ENCODE measurements around the gene TMEM247. TPM values are rescaled to one million over a fixed set of nuclear protein-coding genes. Genes with fewer than 3 reads are reported as not detected.

Gene TMEM247
- total RNA-seq, 2 experiments from 2014 or later: not detected

DNA sequence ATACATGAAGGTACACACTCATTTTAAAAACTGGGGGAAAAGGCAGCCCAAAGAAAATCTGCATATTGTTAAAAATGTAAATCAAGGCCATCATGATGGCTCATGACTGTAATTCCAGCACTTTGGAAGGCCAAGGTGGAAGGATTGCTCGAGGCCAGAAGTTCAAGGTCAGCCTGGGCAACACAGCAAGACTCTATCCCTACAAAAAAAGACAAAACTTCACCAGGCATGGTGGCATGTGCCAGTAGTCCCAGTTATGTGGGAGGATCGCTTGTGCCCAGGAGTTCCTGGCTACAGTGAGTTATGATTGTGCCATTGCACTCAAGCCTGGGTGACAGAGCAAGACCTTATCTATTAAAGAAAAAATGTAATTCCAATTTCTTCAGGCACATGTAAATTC is 34.6 kb upstream of the TMEM247 start:
- Mint-ChIP-seq H3K27ac (no peak overlapping the region), H3K4me1 (ENCODE audit: low read depth) (peaks cover 7% of the 10 kb centered on the region), H3K4me3 (no peak overlapping the region), H3K27me3 (ENCODE audit: low read depth) (no peaks in the 10 kb centered on the region), H3K36me3 (ENCODE audit: low read depth) (no peaks in the 10 kb centered on the region), H3K9me3 (peaks cover 6% of the 10 kb centered on the region)
- CTCF ChIA-PET: no interaction called here
- no peak for DNase-seq
- intact Hi-C loops (cut with micrococcal nuclease): no loop called here

DNA sequence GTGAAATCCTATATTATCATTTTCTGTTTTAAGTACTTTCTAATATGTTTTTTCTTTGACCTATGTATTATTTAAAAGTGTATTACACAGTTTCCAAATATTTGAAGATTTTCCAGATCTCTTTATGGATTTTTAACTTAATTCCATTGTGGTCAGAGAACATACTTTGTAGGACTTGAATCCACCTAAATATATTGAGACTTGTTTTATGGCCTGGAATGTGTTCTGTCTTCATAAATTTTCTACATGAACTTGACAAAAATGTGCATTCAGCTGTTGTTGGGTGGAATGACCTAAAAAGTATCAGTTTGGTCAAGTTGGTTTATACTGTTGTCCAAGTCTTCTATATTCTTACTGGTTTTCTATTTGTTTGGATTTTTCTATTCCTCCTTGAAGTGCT is 33.8 kb upstream of the TMEM247 start:
- no peaks in the 10 kb centered on the region for H3K4me1 Mint-ChIP-seq (ENCODE audit: low read depth)
- H3K27ac Mint-ChIP-seq: no peak overlapping the region
- no peak overlapping the region for H3K4me3 Mint-ChIP-seq
- peaks cover 6% of the 10 kb centered on the region for H3K9me3 Mint-ChIP-seq
- no peak for DNase-seq
- intact Hi-C loops (cut with micrococcal nuclease): no loop called here
- no peaks in the 10 kb centered on the region for H3K27me3 Mint-ChIP-seq (ENCODE audit: low read depth)
- CTCF ChIA-PET: no interaction called here
- no peaks in the 10 kb centered on the region for H3K36me3 Mint-ChIP-seq (ENCODE audit: low read depth)

DNA sequence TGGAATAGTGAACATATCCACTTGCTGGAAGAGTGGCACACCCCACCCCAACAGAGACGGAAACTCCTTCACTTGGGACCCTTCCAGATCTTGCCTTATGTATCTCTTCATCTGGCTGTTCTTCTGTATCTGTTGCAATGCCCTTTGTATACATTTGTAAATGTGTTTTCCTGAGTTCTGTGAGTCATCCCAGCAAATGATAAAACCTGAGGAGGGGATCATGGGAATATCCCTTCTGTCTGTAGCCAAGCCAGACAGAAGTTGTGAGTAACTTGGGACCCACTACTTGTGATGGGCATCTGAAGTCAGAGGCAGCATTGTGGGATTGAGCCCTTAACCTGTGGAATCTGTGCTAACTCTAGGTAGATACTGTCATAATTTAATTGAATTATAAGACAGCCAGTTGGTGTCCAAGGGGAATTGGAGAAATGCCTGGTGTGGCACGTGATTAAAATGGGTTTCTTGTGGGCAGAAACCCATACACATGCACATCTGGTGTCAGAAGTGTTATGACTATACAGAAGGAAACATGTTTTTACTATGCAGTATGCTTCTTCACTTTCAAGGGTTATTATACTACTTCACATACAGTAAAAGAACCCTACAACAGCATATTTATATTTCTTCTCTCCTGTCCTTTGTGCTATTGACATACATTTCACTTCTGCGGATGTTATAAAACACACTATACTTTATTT is 32.3 kb upstream of the TMEM247 start:
- DNase-seq: no peak
- intact Hi-C loops (cut with micrococcal nuclease): no loop called here

DNA sequence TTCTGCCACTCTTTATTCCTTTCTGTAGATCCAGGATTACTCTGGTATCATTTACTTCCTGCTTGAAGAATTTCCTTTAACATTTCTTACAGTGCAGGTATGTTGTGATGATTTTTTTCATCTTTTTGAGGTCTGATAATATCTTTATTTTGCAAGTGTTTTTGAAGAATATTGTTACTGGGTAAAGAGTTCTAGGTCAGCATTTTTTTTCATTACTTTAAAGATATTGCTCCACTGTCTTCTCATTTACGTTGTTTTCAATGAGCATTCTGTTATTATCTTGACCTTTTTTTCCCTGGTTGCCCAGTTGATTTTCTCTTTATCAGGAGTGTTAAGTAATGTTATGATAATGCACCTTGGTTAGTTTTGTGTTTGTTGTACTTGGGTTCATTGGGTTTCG is 31.7 kb upstream of the TMEM247 start:
- Mint-ChIP-seq H3K4me3 (no peak overlapping the region), H3K4me1 (ENCODE audit: low read depth) (no peaks in the 10 kb centered on the region), H3K27ac (no peak overlapping the region), H3K27me3 (ENCODE audit: low read depth) (no peaks in the 10 kb centered on the region), H3K9me3 (peaks cover 6% of the 10 kb centered on the region), H3K36me3 (ENCODE audit: low read depth) (no peaks in the 10 kb centered on the region)
- CTCF ChIA-PET: no interaction called here
- DNase-seq: no peak
- intact Hi-C loops (cut with micrococcal nuclease): no loop called here

More for the DNA sequence above, 32.3 kb upstream of the TMEM247 start:
- H3K9me3 Mint-ChIP-seq: peaks cover 6% of the 10 kb centered on the region
- no peak overlapping the region for H3K27ac Mint-ChIP-seq
- no peaks in the 10 kb centered on the region for H3K36me3 Mint-ChIP-seq (ENCODE audit: low read depth)
- H3K4me3 Mint-ChIP-seq: no peak overlapping the region
- no peaks in the 10 kb centered on the region for H3K4me1 Mint-ChIP-seq (ENCODE audit: low read depth)
- CTCF ChIA-PET: no interaction called here
- no peaks in the 10 kb centered on the region for H3K27me3 Mint-ChIP-seq (ENCODE audit: low read depth)

DNA sequence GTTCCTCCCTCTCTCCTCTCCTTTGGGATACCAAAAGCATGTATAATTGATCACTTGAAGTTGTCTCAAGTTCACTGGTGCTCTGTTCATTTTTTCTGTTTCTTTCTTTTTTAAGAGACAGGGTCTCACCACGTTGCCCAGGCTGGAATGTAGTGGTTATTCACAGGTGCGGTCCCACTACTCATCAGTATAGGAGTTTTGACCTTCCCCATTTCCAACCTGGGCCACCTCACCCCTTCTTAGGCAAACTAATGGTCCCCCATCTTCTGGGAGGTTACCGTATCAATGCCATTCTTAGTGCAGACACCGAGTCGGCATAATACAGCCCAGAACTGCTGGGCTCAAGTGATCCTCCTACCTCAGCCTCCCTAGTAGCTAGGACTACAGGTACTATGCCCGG is 31.3 kb upstream of the TMEM247 start:
- Mint-ChIP-seq H3K4me3 (no peak overlapping the region), H3K36me3 (ENCODE audit: low read depth) (no peaks in the 10 kb centered on the region), H3K27me3 (ENCODE audit: low read depth) (no peaks in the 10 kb centered on the region), H3K4me1 (ENCODE audit: low read depth) (no peaks in the 10 kb centered on the region), H3K27ac (no peak overlapping the region), H3K9me3 (peaks cover 6% of the 10 kb centered on the region)
- intact Hi-C loops (cut with micrococcal nuclease): no loop called here
- no peak for DNase-seq
- CTCF ChIA-PET: no interaction called here

DNA sequence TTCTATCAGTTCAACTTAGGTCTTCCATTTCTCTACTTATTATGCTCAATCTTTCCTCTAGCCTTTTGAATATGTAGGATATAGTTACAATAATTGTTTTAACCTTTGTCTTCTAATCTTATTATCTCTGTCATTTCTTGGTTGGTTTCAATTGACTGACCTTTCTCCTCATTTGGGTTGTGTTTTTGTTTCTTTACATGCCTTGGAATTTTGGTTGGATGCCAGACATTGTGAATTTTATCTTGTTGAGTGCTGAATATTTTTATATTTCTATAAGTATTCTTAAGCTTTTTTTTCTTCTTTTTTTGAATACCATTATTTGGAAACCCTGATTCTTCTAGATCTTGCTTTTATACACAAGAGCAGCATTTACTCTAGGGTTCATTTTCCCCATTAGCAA is 30.7 kb upstream of the TMEM247 start:
- no peak for DNase-seq
- H3K4me1 Mint-ChIP-seq (ENCODE audit: low read depth): no peaks in the 10 kb centered on the region
- no peaks in the 10 kb centered on the region for H3K27me3 Mint-ChIP-seq (ENCODE audit: low read depth)
- H3K4me3 Mint-ChIP-seq: no peak overlapping the region
- no peaks in the 10 kb centered on the region for H3K36me3 Mint-ChIP-seq (ENCODE audit: low read depth)
- H3K9me3 Mint-ChIP-seq: peaks cover 6% of the 10 kb centered on the region
- CTCF ChIA-PET: no interaction called here
- H3K27ac Mint-ChIP-seq: no peak overlapping the region
- intact Hi-C loops (cut with micrococcal nuclease): no loop called here

DNA sequence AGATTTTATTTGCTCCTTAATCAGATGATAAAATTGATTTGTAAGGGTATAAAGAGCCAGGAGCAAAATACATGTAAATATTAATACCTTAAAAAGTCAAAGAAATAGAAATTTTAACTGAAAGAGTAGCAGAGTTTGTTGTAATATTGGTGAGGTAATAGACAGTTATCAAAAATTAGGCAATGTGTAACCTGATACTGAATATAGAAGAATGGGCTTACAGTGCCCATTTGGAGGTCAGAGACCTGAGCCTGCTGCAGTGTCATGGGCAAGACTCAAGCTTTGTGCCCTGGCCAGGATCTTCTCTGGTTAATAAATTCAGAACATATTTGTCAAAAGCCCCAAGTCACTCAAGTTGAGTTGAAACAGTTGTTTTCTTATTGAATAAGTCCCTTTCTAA is 29.7 kb upstream of the TMEM247 start:
- CTCF ChIA-PET: interaction anchor here (0.6 kb wide), 1 partner anchor 668 kb away, joined by 3 read pairs; no protein-coding TSS in a partner anchor
- no peaks in the 10 kb centered on the region for H3K27me3 Mint-ChIP-seq (ENCODE audit: low read depth)

DNA sequence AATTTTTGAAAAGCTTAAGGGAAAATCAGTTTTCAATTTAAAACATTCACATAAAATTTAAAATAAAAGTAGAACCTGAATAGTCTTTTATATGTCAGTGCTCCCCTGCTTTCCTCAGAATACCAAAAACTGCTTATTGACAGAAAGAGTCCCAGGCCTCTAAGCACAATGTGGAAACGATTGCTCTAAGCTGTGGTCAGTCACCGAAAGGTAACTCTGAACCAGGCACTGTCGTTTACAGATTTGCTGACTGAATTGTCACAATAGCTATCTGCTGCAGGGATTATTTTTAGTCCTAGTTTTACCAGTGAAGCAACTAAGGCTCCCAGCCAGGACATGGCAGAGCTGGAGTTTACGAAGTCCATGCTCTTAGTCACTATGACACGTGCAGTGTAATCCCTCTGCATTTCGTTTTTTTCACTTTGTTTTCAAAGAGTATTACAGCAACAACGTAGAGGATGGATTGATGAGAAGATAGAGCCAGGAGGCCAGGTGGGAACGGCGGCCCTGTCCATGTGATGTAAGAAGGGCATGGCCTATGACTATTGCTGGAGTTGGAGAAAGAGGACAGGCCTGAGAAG is 28.1 kb upstream of the TMEM247 start:
- no peak overlapping the region for H3K4me3 Mint-ChIP-seq
- intact Hi-C loops (cut with micrococcal nuclease): no loop called here
- no peak for DNase-seq
- no peaks in the 10 kb centered on the region for H3K27me3 Mint-ChIP-seq (ENCODE audit: low read depth)
- no peak overlapping the region for H3K27ac Mint-ChIP-seq
- H3K9me3 Mint-ChIP-seq: peaks cover 3% of the 10 kb centered on the region
- CTCF ChIA-PET: interaction anchor here (0.9 kb wide), 1 partner anchor 10 kb away, joined by 3 read pairs; no protein-coding TSS in a partner anchor
- H3K36me3 Mint-ChIP-seq (ENCODE audit: low read depth): no peaks in the 10 kb centered on the region
- no peaks in the 10 kb centered on the region for H3K4me1 Mint-ChIP-seq (ENCODE audit: low read depth)

More for the DNA sequence above, 29.7 kb upstream of the TMEM247 start:
- no peak for DNase-seq
- intact Hi-C loops (cut with micrococcal nuclease): no loop called here
- Mint-ChIP-seq H3K27ac (no peak overlapping the region), H3K4me1 (ENCODE audit: low read depth) (no peaks in the 10 kb centered on the region), H3K4me3 (no peak overlapping the region), H3K9me3 (peaks cover 6% of the 10 kb centered on the region), H3K36me3 (ENCODE audit: low read depth) (no peaks in the 10 kb centered on the region)

DNA sequence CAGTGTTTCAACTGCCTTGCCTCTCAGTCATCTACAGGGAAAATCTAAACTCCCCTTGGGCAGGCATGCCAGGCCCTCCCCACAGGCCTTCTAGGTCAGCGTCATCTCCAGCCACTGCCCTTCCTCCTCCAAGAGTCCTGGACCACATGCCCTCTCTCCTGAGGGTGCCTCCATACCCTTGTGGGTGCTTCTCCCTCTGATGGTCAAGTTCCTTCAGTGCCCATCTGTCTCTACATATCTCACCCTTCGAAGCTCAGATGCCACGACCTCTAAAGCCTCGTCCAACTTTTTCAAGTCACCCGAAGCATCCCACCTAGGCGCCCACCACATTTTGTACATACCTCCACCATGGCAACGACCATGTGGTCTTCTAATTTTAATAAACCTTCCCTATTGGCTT is 22.6 kb upstream of the TMEM247 start:
- no peaks in the 10 kb centered on the region for H3K9me3 Mint-ChIP-seq
- no peak overlapping the region for H3K4me3 Mint-ChIP-seq
- H3K27me3 Mint-ChIP-seq (ENCODE audit: low read depth): no peaks in the 10 kb centered on the region
- no peaks in the 10 kb centered on the region for H3K4me1 Mint-ChIP-seq (ENCODE audit: low read depth)
- no peaks in the 10 kb centered on the region for H3K36me3 Mint-ChIP-seq (ENCODE audit: low read depth)
- DNase-seq: no peak
- CTCF ChIA-PET: interaction anchor here (0.5 to 1.6 kb wide), 5 partner anchors 26 to 678 kb away, joined by 3 to 5 read pairs (median 4); no protein-coding TSS in a partner anchor
- intact Hi-C loops (cut with micrococcal nuclease): no loop called here
- H3K27ac Mint-ChIP-seq: no peak overlapping the region

DNA sequence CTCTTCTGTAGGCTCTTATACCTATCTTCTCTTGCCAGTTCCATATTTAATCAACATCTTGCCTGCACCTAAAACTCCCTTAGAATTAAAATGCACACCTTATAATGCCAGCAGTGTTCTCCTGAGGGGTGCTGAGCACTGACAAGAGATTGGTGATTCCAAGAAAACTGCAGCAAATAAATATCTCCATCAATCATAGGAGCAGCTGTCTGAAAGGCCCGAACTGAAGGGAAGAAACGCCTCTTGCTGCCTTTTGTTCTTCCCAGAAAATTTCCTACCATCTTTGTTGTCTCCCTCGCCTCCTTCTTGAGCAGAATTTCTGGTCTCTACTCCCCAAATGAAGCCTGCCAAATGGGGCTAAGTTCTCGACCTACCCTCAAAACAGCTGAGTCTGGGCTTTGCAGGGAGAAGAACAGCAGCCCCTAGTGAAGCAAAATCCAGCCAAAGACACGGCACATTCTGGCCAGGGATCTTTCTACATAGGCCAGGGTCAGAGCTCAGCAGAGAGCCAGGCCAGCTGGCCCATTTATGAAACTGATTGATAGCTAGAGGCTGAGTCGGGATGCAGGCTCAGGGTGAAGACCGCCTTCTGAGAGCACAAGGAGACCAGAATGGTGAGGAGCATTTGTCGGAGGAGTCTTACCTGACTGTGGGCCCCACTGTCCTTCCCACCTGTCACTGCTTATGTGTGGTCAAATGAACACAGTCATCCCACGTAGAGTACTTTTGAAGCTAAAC is 20.4 kb upstream of the TMEM247 start:
- Mint-ChIP-seq H3K27me3 (ENCODE audit: low read depth) (no peaks in the 10 kb centered on the region), H3K4me1 (ENCODE audit: low read depth) (no peaks in the 10 kb centered on the region), H3K4me3 (no peak overlapping the region), H3K36me3 (ENCODE audit: low read depth) (no peaks in the 10 kb centered on the region), H3K27ac (no peak overlapping the region), H3K9me3 (no peaks in the 10 kb centered on the region)
- CTCF ChIA-PET: interaction anchor here (0.6 to 2.9 kb wide), 12 partner anchors 11 to 469 kb away, joined by 3 to 12 read pairs (median 3); no protein-coding TSS in a partner anchor
- intact Hi-C loops (cut with micrococcal nuclease): loop anchor here (2.0 kb wide), 1 partner anchor 816 kb away; no protein-coding TSS in a partner anchor
- no peak for DNase-seq

DNA sequence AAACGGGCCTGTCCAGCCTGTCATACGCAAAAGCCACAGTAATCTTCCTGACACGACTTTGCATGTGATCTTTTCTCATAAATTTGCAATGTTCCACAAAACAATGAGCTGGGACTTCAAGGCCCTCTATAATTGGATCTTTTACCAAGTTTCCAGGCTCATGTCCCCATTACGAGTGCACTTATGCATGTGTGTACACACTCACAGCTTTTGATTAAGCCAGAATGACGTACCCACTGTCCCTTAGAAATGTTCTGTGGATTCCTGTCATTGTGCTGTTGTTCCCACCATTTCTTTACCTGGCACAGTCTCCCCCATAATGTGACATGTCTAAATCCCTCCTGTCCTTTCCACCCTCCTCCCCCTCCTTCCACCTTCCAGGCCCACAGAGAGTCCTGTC is 19.7 kb upstream of the TMEM247 start:
- no peaks in the 10 kb centered on the region for H3K27me3 Mint-ChIP-seq (ENCODE audit: low read depth)

DNA sequence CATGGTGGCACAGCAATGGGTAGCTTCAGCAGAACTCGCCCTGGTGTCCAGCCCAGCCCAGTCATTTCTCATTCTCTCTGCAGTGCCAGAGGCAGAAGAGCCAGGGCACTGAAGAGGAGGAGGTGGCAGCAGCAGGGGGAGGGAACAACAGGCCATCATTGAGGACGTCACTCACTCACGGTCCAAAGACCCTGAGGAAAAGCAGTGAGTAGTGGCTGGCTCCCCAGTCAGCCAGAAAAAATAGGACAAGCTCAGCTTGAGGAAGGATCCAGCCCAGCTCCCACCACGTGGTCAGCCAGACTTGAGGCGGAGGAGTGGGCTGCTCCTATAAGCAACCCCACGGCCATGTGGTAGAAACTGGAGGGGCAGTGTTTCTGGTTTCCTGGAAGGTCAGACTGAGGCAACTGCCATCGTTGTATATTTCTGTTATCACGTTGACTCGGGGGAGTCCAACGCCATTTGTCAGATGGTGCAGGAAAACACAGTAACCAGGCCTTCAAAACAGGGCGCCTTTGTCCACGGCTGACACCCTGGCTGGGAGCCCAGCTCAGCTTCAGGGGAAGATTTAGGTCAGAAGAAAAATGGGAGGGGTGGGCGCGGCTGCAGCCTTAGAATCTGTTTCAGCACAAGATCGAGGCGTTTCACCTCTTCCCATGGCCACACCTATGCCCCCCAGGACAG is 19.0 kb upstream of the TMEM247 start:
- CTCF ChIA-PET: interaction anchor here (0.6 to 2.9 kb wide), 14 partner anchors 9 to 888 kb away, joined by 3 to 12 read pairs (median 3); no protein-coding TSS in a partner anchor
- H3K9me3 Mint-ChIP-seq: no peaks in the 10 kb centered on the region
- H3K4me3 Mint-ChIP-seq: no peak overlapping the region
- DNase-seq: no peak
- H3K27me3 Mint-ChIP-seq (ENCODE audit: low read depth): no peaks in the 10 kb centered on the region
- H3K4me1 Mint-ChIP-seq (ENCODE audit: low read depth): no peaks in the 10 kb centered on the region
- no peaks in the 10 kb centered on the region for H3K36me3 Mint-ChIP-seq (ENCODE audit: low read depth)
- intact Hi-C loops (cut with micrococcal nuclease): no loop called here
- H3K27ac Mint-ChIP-seq: no peak overlapping the region

More for the DNA sequence above, 19.7 kb upstream of the TMEM247 start:
- DNase-seq: no peak
- Mint-ChIP-seq H3K4me1 (ENCODE audit: low read depth) (no peaks in the 10 kb centered on the region), H3K27ac (no peak overlapping the region), H3K9me3 (no peaks in the 10 kb centered on the region), H3K36me3 (ENCODE audit: low read depth) (no peaks in the 10 kb centered on the region), H3K4me3 (no peak overlapping the region)
- CTCF ChIA-PET: interaction anchor here (0.6 to 2.9 kb wide), 14 partner anchors 10 to 887 kb away, joined by 3 to 12 read pairs (median 3); no protein-coding TSS in a partner anchor
- intact Hi-C loops (cut with micrococcal nuclease): loop anchor here (2.0 kb wide), 1 partner anchor 817 kb away; no protein-coding TSS in a partner anchor
